Epithelial cell of proximal tubule (primary cell): ENCODE data around the gene HPX. TPM values are rescaled to one million over a fixed set of nuclear protein-coding genes. Genes with fewer than 3 reads are reported as not detected.

Experiments used
- DNase-seq: peaks from one replicate; pipeline ENCODE4 v3.0.0-alpha.2; 2011; ENCODE audit warnings: low read depth
- H3K4me3 ChIP-seq: 2 replicates; pipeline ENCODE4 v1.5.1; 2011; ENCODE audit warnings: low read depth, mild to moderate bottlenecking, low read length
- total RNA-seq: library from RNA; depleted of rRNA; stranded (reverse); fragments of >200 nt; gene quantifications from 2 replicates; pipeline ENCODE4 v1.2.3, GENCODE V29; 2015
- TF ChIP-seq, protein P1 (sequence below): conservative IDR thresholded peaks from 2 replicates; pipeline ENCODE4 v1.5.1; 2012; ENCODE audit warnings: low read depth, mild to moderate bottlenecking, low read length

HPX gene
- total RNA-seq, 1 donor from 2014 or later, result 0.06 TPM

GRCh38 chr11:6391537-6392134 lies 49.2 kb downstream of the HPX start:
- peak overlapping the region; percentile 88 for H3K4me3 ChIP-seq
- TF ChIP-seq, protein P1, sequence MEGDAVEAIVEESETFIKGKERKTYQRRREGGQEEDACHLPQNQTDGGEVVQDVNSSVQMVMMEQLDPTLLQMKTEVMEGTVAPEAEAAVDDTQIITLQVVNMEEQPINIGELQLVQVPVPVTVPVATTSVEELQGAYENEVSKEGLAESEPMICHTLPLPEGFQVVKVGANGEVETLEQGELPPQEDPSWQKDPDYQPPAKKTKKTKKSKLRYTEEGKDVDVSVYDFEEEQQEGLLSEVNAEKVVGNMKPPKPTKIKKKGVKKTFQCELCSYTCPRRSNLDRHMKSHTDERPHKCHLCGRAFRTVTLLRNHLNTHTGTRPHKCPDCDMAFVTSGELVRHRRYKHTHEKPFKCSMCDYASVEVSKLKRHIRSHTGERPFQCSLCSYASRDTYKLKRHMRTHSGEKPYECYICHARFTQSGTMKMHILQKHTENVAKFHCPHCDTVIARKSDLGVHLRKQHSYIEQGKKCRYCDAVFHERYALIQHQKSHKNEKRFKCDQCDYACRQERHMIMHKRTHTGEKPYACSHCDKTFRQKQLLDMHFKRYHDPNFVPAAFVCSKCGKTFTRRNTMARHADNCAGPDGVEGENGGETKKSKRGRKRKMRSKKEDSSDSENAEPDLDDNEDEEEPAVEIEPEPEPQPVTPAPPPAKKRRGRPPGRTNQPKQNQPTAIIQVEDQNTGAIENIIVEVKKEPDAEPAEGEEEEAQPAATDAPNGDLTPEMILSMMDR, result no peak
- DNase-seq, result no peak

DNA sequence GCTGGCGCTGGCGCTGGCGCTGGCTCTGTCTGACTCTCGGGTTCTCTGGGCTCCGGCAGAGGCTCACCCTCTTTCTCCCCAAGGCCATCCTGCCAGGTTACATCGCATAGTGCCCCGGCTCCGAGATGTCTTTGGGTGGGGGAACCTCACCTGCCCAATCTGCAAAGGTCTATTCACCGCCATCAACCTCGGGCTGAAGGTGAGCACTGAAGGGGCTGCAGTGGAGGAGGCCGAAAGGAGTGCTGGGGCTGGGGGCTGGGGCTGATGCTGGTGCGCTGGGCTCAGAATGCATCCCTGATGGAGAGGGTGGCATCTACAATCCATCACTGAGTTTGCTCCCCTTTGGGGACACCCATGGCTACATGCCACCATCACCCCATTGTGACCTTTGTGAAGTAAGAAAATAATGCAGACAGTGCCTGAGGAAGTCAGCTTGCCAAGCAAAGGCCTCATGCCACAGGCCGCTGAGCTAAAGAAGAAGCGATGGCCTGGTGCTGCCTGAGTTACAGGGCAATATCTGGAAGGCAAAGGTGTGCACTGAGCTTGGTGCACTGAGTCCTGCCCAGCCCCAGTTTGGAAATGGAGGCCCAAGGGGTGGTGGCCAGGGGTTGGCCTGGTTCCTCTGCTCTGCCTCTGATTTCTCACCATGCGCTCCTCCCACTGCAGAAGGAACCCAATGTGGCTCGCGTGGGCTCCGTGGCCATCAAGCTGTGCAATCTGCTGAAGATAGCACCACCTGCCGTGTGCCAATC lies 49.9 kb downstream of the HPX start:
- H3K4me3 ChIP-seq, result peak overlapping the region; percentile 88
- TF ChIP-seq, protein P1, result no peak
- no peak for DNase-seq

DNA sequence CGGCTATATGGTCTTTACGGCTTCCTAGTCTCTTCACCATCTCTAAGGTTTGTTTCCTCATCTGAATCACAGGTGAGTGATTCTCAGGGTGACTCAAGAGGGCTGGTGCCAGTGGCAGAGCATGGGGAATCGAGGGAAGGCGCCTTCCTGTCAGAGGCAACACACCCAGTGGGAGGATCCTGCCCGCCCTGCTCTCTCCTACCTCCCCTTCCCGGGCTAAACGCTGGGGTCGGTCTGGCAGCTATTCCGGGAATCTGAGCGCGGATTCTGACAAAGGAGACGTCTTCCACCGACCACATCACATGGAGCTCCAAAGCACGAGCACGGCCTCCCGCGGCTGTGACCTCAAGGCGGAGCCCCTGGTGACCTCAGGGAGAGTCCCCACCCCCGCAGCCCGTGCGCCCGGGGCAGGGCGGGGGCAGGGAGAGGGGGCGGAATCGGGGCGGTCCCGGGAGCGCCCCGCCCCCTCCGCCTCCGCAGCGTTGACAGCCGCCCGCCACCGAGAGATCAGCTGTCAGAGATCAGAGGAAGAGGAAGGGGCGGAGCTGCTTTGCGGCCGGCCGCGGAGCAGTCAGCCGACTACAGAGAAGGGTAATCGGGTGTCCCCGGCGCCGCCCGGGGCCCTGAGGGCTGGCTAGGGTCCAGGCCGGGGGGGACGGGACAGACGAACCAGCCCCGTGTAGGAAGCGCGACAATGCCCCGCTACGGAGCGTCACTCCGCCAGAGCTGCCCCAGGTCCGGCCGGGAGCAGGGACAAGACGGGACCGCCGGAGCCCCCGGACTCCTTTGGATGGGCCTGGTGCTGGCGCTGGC lies 50.7 kb downstream of the HPX start, which contains the start of gene SMPD1:
Gene SMPD1 (plus strand): TSS at position 570 of the 813 bp plus-strand sequence. CDS start 125 bp downstream, at position 695.
- peak within 1 kb of the TSS; percentile 88 for H3K4me3 ChIP-seq
- TF ChIP-seq, protein P1, result no peak
- DNase-seq, result peak; percentile 57

DNA sequence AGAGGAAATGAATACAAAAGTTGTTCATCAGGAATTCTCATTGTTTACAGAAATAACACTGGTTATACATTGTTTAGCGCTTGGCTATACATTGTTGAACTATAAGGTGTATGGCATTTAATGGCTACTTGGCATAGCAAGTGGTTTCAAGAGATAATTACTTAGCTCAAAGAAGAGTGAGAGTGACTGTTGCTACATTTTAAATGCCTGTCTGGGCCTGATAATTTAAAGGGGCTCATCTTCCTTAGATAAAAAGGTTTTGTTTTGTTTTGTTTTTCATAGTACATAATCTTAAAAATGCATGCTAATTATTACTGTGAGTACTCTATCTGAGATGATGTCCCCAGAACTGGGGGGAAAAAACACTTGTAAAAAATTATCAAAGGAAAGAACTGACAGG lies 52.0 kb downstream of the HPX start:
- no peak overlapping the region for H3K4me3 ChIP-seq
- no peak for DNase-seq
- TF ChIP-seq, protein P1, result no peak

- DNase-seq, result peak; percentile 74
- TF ChIP-seq, protein P1, result no peak
- no peak overlapping the region for H3K4me3 ChIP-seq
Measured at GRCh38 chr11:6387811-6388599, 52.8 kb downstream of the HPX start.

DNA sequence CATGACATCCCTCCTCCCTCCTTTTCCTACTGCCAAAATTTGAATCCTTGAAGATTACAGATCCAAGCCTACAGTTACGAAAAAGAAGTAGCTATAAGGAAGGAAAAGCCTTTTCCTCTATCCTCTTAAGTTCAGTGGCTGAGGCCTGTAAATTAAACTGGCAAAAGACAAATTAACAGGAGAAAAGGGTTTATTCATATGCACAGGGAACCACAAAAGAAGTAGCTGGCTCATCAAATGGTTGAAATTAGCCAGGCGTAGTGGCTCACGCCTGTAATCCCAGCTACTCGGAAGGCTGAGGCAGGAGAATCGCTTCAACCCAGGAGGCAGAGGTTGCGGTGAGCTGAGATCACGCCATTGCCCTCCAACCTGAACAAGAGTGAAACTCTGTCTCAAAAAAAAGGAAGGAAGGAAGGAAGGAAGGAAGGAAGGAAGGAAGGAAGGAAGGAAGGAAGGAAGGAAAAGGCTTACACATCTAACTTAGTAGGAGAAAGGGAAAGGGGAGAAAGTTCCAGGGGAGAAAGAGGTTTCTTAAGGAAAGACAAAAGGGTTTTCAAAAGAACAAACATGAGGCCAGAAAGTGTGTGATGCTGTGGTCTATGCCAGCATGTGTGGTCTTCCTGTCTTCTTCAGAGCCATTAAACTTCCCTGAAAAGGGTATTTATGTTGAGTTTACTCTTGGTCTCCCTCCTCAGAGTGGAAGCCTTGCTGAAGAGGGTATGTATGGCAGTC lies 55.6 kb downstream of the HPX start:
- TF ChIP-seq, protein P1, result no peak
- DNase-seq, result no peak
- no peak overlapping the region for H3K4me3 ChIP-seq
